AG04449 (cell line): Measurements from ENCODE around the gene TNFAIP2.

ENCODE experiments used
- CTCF ChIA-PET: fragments of 350-600 bp; formaldehyde crosslinking; extraction: SDS; loops from one replicate; lab custom pipeline; 2021; ENCODE audit warnings: antibody characterized with exemption; lab: Yijun Ruan, JAX
- POLR2A ChIA-PET: fragments of 400-600, 350-600 bp; formaldehyde crosslinking; extraction: SDS; loops from one replicate; lab custom pipeline; 2020; ENCODE audit warnings: antibody characterized with exemption, inconsistent platforms; lab: Yijun Ruan, JAX
- DNase-seq: peaks from one replicate; pipeline ENCODE4 v3.0.0-alpha.2; 2010; ENCODE audit warnings: low read depth, low spot score
- H3K4me3 ChIP-seq: 2 replicates; pipeline ENCODE4 v1.5.1; 2011; ENCODE audit warnings: low read depth, mild to moderate bottlenecking, control low read depth, low read length
- CTCF ChIP-seq: IDR thresholded peaks from one replicate; pipeline ENCODE4 v1.5.1; 2011; ENCODE audit warnings: mild to moderate bottlenecking, moderate library complexity, low read length, control low read depth, inconsistent platforms; ENCODE audit not compliant: insufficient read depth; ENCODE audit errors: missing control alignments

TNFAIP2 gene

GRCh38 chr14:103081951-103082350 lies 41.3 kb upstream of the TNFAIP2 start:
- ChIA-PET POLR2A (no interaction called here), CTCF (interaction anchor here (1.4 to 4.3 kb wide), 2 partner anchors 22 to 210 kb away, joined by 3 to 17 read pairs; no protein-coding TSS in a partner anchor)
- no peak overlapping the region for H3K4me3 ChIP-seq
- no peak for TF ChIP-seq CTCF
- no peak for DNase-seq

- no peak for DNase-seq
- no peak for TF ChIP-seq CTCF
- CTCF ChIA-PET, result interaction anchor here (1.3 to 1.5 kb wide), 4 partner anchors 7 to 208 kb away, joined by 3 to 4 read pairs (median 4); partner anchors contain the start of gene EXOC3L4
- no peak within 1 kb of the TSS for H3K4me3 ChIP-seq
- POLR2A ChIA-PET, result no interaction called here
Measured at GRCh38 chr14:103084021-103084919, 39.0 kb upstream of the TNFAIP2 start, which contains the start of gene LBHD2. LBHD2 (plus strand) TSS chr14:103084210; CDS start chr14:103086013, 1,803 bp downstream.

- POLR2A ChIA-PET, result no interaction called here
- CTCF ChIA-PET, result interaction anchor here (0.9 to 1.5 kb wide), 4 partner anchors 9 to 207 kb away, joined by 3 to 8 read pairs (median 4); partner anchors contain the start of gene EXOC3L4
- no peak for DNase-seq
- no peak overlapping the region for H3K4me3 ChIP-seq
- TF ChIP-seq CTCF, result peak; percentile 47
Measured at GRCh38 chr14:103085106-103086091, 37.9 kb upstream of the TNFAIP2 start.

GRCh38 chr14:103086771-103087342 lies 36.4 kb upstream of the TNFAIP2 start:
- DNase-seq, result no peak
- no peak for TF ChIP-seq CTCF
- H3K4me3 ChIP-seq, result no peak overlapping the region
- POLR2A ChIA-PET, result no interaction called here
- CTCF ChIA-PET, result interaction anchor here (0.8 to 1.7 kb wide), 7 partner anchors 9 to 43 kb away, joined by 3 to 12 read pairs (median 3); no protein-coding TSS in a partner anchor

GRCh38 chr14:103087343-103087835 lies 35.9 kb upstream of the TNFAIP2 start:
- POLR2A ChIA-PET, result no interaction called here

More at GRCh38 chr14:103087343-103087835, 35.9 kb upstream of the TNFAIP2 start:
- no peak overlapping the region for H3K4me3 ChIP-seq
- TF ChIP-seq CTCF, result no peak
- DNase-seq, result no peak
- CTCF ChIA-PET, result interaction anchor here (1.2 to 1.7 kb wide), 4 partner anchors 13 to 43 kb away, joined by 3 to 12 read pairs (median 5); no protein-coding TSS in a partner anchor
